ENCODE data around the gene RBM38.
"Not testable (repeated sequence)": the region's sequence is repeated elsewhere in the genome, so short reads cannot be mapped to it uniquely, and the experiment has no call there.

RBM38 gene

DNA sequence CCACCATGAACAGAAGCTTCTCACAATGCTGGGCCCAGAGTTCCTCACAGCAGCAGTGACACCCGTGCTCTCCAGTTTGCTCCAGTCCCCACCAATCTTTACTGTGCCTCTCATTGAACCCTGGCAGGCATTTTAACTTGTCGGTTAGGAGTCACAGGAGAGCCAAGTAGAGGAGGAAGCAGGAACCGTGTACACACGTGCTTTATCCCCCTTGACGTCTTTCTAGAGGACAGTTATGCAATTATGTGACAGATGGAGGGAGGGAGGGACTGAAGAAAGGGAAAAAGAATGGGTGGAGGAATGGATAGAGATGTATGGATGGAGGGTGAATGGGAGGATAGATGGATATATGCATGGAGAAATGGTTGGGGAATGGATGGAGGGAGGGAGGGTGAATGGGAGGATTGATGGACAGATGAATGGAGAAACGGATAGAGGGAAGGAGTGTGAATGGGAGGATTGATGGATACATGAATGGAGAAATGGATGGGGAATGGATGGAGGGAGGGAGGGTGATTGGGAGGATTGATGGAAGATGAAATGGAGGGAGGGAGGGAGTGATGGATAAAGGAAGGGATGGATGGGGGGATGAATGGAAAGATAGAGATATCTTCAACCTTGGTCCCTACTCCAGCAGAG is 26.0 kb downstream of the RBM38 start:
- no peak for DNase-seq

DNA sequence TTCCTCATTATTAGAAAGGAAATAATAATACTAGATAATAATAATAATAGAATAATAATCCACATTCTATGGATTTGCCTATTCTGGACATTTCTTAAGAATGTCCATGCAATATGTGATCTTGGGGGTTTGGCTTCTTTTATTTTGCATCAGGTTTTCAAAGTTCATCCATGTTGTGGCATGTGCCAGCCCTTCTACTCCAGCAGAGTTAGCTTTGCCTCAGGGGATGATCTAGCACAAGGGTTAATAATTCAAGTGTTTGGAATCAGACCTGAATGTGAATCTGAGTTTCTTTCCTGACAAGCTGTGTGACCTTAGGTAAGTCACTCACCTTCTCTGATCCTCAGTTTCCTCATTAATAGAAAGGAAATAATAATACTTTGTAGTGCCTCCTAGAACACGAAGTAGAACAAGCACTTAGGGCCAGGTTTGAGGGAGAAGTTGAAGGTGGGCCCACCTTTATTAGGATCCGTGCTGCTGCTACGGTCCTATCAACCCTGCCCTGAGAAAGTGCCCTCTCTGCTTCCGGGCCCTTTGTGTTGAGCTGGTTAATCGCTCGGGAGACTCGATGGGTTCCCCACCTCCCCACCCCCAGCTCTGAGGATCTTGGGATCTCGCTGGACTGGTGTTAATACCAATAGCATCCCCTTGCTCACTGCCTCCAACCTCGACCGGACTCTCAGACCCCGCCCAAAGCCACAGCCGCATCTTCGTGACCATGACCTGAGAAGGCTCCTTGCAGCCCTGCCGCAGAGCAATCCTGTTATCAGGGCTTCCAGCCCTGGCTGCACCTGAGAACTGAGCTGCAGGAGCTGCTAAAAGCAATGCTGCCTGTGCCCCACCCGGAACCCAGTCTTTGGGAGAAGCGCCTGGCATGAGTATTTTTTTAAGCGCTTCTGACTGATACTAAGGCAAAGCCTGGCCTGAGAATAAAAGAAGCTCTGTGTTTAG is 26.9 kb downstream of the RBM38 start:
- no peak for DNase-seq

DNA sequence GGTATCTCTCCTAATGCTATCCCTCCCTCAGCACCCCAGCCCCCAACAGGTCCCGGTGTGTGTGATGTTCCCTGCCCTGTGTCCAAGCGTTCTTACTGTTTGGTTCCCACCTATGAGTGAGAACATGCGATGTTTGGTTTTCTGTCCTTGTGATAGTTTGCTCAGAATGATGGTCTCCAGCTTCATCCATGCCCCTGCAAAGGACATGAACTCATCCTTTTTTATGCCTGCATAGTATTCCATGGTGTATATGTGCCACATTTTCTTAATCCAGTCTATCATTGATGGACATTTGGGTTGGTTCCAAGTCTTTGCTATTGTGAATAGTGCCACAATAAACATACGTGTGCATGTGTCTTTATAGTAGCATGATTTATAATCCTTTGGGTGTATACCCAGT is 28.3 kb downstream of the RBM38 start:
- DNase-seq = not testable (repeated sequence)

DNA sequence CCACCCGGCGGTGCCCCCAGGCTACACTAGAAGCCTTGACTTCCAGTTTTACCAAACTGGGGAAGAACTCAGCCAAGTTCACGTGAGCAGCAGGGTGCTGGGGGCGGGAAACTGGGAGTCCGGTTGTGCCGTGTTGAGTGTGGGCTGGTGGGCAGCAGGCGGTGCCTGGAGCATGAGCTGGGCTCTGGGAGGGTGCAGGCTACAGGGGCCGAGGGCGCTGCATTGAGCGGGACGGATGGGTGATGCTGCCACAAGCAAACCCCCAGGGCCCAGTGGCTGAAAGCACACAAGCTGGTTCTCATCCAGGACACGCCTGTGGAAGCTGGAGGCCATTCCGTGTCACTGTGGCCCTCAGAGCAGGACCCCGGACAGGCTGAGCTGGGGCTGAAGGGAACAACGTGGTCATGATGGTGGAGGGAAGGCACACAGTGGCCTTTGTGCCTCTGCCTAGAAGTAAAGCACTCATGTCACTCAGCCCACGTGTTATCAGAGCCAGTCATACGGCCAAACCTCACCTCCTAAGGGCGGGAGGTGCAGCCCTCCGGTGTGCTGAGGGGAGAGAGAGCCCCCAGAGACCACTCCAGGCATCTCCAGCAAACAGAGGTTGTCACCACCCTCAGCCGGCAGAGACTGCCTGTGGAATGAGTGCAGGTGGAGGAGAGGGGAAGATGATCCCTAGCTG is 29.5 kb downstream of the RBM38 start:
- DNase-seq = no peak

DNA sequence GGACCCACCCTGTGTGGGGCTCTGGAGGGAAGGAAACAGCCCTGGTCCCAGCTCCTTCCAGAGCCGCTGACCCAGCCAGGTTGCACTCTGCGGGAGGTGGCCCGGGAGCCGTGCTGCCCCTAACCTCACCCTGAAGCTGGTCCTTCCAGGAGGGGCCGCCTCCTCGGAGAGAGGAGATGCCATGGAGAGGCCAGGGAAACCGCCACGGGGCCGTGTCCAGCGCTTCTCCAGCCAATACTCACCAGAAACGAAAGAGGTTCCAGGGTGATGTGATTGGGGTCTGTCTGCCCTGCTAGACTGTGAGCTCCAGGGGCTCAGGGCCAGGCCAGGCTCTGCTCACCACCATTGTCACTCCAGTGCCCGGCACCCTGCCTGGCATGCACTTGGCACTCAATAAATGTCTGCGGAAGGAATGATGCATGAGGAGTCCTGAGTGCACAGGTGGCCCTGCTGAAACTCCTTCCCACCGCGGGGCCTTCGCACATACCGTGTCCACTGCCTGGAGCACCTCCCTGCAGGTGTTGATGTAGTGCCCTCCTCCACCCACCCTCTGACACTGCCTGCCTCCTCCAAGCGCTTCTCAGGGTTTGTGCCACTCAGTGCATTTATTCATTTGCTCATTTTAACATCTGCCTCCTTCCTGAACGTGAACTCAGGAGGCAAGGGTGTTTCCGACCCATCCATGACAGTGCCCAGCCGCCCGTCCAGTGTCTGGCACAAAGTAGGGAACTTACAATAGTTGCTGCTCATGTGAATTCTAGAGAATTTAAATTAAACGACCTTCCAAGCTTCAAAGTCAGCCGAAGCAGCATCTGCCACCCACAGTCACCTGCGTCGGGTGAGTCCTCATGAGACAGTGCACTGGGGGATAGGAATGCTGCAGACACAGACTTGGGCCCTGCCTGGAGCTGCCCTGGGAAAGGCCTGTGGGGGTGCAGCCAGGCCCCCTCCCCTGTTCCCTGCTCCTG is 30.3 kb downstream of the RBM38 start:
- no peak for DNase-seq

DNA sequence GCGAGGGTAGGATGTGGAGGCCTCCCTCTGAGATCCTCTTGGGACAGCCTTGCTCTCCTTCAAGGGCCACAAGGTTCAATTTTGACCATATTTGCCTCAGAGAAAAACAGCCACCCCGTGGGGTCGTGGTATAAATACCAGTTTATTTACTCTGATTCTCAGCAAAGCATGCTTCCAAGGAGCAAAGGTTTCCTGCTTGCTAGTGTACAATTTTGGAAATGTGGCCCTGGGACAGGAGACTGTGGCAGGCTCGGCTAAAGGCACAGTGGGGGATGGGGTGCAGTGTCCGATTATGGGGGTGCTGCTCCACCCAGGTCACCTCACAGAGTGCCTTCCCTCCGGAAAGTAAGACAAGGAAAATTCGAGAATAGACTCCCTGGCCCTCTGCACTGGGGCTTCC is 31.1 kb downstream of the RBM38 start:
- DNase-seq = no peak

DNA sequence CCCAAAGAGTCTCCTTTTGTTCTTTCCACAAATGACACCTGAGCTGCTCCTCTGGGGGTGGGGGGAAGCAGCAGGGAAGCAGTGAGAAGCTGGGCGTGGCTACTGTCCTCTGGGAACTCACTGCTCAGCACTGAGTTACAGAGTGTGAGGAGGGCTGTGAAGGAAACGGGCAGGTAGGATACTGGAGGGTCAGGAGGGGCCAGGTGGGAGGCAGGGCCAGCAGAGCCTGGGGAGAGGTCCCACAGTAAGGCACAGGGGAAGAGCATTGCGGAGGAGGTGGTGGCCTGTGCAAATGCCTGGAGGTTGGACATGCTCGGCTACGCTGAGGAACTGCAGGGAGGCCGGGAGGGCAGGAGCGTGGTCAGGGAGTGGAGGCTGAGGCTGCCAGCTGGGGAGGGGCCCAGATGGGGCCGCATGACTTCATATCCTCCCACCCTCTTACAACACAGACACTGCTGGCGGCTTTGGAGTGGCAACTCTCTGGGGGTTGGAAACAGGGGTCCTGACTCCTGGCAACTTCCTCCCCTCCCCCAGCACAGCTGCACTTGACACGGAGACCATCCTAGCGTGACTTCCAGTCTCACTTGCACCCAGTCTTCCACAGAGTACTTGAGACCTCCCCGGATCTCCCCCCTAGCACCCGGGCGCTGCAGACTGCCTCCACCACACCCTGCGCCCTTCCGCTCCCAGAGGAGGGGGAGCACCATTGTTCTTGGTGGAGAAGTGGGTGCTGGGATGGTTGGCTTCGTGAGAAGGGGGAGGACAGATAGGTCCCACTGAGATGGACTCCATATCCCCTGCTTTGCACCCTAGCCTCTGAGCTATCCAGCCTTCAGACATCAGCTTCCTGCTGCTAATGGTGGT is 34.2 kb downstream of the RBM38 start:
- DNase-seq = no peak

DNA sequence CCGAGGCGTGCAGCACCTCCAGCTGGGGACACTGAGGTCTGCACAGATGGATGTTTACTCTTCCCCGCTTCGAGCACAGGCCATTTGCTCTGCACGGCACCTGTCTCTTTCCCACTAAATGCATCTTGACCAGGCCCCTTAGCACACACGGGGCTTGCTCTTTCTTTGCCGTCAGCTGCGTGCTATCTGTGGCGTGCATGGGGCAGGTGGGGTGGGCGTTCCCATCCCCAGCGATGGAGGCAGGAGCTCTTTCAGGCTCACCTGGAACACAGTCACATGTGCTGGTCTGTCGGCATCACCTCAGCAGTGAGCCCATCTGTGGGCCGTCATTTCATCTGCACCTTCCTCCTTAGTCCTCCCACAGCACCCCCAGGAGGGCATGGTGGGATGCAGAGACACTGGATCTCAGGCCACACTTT is 35.1 kb downstream of the RBM38 start:
- no peak for DNase-seq

DNA sequence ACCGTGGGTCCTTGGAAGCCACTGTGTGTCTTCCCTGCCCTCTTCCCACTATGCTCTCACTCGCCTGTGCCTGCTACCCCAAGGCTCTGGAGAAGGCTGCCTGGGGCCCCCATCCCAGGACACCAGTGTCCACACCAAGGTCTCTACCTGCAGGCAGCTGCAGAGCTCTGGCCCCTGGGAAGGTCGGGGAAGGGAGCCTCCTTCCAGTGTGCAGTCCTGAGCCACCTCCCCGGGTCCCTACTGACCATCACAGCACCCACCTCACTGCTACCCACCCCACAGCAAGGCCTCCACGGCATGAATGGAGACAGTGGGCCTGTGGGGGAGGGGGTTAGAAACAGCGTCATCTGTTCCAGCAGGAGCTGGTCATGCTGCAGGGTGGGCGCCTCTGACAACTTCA is 35.6 kb downstream of the RBM38 start:
- DNase-seq = no peak

DNA sequence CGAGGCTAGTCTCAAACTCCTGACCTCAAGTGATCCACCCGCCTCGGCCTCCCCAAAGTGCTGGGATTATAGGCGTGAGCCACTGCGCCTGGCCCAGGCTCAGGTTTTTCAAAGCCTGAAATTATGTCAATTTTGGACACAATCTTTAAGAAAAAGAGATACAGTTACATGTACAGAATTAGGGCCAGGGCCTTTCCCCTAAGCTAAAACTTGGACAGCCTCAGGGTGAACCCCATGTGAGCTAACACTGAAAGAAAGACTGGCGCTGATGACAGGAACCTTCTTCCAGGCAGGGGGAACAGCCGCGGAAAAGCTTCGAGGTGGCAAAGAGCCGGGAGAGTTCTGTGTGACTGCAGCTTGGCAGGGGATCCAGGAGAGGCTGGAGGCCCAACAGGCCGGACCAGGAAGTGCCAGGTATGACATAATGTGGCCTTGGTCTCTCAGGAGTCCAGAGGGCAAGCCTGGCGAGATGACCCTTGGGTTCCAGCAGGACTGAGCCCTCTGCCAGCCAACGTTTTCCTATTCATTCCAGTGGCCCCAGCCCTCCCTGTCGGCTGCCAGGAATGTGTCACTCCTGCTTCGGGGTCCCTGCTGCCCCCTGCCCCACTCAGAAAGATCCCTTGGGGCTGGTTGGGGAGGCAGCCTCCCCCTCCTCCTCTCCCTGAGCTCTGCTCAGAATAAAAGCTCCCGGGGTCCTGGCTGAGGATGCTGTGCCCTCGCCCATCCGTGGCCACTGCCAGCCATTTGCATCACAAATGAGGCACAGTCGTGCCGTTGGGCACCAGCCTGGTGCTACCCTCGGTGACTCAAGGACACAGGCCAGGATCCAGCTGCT is 37.3 kb downstream of the RBM38 start:
- no peak for DNase-seq

DNA sequence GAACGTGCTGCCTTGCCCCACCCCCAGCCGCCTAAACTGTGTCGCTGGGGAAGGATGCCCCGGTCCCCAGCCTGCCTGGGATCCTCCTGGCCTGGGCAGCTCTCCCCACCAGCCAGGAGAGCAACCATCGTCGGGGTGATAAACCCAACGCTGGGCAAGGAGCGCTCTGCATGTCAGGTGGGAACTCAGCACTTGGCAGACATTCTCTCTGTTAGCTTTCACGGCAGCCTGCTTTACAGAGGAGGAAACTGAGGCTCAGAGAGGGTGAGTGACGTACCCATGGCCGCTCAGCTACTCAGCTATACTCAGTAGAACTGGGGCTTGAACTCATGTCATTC is 37.9 kb downstream of the RBM38 start:
- DNase-seq = no peak

DNA sequence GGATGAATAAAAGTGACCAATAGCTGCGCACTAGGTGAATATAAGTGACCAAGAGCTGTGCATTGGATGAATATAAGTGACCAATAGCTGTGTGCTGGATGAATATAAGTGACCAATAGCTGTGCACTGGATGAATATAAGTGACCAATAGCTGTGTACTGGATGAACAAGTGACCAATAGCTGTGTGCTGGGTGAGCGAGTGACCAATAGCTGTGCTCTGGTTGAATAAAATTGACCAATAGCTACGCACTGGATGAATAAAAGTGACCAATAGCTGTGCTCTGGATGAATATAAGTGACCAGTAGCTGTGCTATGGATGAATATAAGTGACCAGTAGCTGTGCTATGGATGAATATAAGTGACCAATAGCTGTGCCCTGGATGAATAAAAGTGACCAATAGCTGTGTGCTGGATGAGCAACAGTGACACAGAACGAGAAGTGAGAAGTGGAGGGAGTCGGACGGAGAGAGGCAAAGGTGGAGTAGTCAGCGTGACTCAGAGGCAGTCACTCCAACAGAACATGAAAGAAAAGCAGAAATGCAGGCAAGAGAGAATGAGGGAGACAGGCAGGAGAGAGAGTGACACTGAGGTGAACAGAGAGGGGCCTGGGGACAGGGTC is 38.5 kb downstream of the RBM38 start:
- DNase-seq = no peak

DNA sequence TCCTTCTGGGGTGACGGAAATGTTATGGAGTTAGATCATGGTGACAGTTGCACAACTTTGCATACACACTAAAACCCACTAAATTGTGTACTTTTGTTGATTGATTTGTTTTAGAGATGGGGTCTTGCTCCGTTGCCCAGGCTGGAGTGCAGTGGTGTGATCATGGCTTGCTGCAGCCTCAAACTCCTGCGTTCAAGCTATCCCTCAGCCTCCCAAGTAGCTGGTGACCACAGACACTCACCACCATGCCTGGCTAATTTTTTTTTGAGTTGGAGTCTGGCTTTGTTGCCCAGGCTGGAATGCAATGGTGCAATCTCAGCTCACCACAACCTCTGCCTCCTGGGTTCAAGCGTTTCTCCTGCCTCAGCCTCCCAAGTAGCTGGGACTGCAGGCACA is 39.0 kb downstream of the RBM38 start:
- not testable (repeated sequence) for DNase-seq

DNA sequence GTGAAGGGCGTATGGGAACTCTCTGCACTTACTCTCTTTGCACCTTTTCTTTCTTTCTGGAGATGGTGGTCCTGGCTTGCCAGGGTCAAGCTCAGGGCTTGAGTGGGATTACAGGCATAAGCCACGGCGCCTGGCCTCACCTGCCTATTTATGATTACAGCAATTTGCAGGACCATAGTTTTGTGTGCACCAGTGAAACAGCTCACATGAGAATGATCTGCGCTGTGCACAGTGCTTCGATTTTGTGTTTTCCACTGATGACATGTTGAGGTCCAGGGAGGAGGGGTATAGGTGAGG is 40.3 kb downstream of the RBM38 start:
- DNase-seq = no peak

DNA sequence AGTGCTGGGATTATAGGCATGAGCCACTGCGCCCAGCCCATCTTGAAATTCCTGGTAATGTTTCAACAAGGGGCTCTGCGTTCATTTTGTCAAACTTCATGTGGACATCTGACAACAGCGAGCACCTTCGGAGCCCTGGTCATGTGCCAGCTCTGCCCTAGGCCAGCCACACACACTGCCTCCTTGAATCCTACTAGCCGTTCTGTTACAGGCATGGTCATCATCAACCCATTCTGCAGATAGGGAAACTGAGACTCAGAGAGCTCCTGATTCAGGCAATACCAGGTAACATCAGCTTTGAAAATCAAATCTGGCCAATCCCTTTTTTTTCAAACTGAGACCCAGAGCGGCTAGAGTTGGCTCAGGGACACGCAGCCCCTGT is 41.3 kb downstream of the RBM38 start:
- no peak for DNase-seq

DNA sequence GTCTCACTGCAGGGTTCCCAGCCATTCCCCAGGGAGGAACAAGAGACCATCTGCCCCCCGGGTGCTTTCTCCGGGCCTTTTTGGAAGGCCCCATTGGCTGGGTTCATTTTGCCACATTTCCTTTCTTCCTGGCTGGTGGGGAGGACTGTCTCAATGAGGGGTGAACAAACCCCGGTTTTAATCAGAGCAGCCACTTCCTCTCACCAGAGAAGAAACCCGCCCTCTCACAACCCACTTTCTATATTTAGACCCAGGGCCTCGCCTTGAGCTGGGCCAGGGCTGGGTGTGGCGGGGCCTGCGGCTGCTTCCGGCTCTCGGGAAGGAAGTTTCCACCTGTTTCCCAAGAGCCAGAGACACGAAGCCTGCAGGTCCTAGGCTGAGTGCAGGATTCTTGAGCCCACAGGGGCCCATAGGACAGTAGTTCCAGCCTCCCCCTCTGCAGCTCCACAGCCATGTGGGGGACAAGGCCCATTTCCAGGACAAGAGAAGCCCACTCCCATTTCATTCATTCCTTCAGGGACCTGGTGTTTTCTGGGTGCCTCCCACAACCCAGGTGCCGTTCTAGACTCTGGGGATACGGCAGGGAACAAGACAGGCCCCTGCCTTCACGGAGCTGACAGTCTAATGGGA is 41.8 kb downstream of the RBM38 start:
- DNase-seq = no peak

DNA sequence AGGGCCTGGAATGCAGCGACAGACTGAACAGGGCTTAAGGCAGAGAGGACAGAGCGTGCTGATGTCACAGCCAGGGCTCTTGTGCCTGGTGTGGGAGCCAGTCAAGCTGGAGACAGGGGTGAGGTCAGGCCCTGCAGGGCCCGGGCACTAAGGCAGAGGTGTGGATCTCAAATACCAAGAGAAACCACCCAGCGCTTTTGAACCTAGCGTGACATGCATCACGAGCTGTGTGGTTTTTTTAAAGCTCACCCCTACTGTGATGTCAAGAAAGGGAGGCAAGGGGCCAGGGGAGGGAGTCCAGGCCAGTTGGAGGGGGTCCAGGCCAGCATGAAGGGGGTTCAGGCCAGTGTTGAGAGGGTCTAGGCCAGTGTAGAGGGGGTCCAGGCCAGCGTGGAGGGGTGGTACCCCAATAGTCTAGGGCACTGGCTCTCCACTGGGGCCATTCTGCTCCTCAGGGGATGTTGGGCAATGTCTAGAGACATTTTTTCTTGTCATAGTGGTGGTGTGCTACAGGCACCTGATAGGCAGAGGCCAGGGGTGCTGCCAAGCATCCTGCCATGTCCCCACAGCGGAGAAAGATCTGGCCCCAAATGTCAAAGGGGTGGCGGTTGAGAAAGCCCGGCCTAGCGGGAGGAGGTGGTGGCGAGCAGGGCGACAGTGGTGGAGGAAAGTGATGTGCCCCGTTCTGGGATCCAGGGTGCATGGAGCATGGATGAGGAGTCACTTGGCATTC is 42.6 kb downstream of the RBM38 start:
- no peak for DNase-seq

DNA sequence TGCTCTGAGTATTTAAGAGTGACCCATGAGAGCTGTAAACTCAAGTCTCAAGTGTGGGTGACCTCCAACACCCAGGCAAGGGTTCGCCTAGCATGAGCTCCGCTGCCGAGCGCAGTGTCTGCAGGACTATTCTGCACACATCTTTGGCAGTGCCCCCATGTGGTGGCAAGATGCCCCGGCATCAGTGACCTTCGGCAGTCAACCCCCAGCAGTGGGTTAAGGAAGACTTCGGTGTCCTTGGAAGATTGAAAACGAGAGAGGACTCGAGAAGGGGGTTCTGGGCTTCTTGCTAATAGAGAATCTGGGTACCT is 43.1 kb downstream of the RBM38 start:
- DNase-seq = no peak

DNA sequence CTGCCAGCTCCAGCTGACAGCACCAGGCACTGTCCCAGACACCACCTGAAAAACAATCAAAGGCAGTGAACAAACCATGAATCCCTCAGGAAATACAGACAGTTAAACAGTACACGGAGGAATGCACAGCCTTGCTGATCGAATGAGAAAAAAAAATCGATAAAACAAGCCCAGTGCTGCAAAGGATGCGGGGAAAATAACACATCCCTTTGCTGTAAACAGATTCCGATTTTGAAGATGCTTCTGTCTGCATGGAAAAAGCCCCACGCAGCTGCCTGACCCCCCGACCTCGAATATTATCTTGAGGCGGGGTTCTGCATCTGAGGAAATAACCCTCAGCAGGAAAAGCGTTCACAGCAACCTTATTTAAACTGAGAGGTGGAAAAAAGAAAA is 43.9 kb downstream of the RBM38 start:
- no peak for DNase-seq
